Activated CD8-positive, alpha-beta memory T cell treated with anti-CD3 and anti-CD28 coated beads, Interleukin-2, amount 50 U/mL, for 1 hour (primary cell): ENCODE measurements around the gene PRDM7.
"Not testable (repeated sequence)": the region's sequence is repeated elsewhere in the genome, so short reads cannot be mapped to it uniquely, and the experiment has no call there.

ENCODE experiments used
- DNase-seq: peaks from one replicate; pipeline ENCODE4 v3.0.0-alpha.2; 2020; ENCODE audit errors: extremely low read depth

The PRDM7 gene

DNA sequence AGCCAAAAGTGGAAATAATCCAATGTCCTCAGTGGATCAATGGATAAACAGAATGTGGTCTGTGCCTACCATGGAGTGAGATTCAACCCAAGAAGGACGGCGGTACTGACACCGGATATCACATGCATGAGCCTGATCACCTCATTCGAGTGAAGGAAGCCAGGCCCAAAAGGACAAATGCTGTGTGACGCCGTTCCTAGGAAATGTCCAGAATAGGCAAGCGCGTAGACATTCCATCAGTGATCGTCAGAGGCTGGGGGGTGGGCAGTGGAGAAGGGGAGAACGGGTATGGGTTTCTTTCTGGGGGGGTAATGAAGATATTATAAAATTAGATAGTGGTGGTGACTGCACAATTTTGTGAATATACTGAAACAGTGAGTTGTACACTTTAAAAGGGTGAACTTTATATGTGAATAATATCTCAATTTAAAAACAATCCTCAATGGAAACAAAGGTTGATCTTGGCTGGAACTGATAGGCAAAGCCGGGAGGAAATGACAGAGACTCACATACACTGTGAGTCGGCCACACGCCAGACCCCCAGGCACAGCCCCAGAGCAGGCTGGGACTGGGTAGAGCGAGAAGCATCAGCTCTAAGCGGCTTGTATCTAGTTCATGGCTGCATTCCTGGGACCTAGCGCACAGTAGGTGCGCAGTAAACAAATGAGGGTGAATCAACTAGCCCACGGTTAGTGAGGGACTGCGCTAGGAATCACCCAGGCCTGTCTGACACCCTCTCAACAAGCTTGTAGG lies 61.4 kb downstream of the PRDM7 start:
- no peak for DNase-seq

DNA sequence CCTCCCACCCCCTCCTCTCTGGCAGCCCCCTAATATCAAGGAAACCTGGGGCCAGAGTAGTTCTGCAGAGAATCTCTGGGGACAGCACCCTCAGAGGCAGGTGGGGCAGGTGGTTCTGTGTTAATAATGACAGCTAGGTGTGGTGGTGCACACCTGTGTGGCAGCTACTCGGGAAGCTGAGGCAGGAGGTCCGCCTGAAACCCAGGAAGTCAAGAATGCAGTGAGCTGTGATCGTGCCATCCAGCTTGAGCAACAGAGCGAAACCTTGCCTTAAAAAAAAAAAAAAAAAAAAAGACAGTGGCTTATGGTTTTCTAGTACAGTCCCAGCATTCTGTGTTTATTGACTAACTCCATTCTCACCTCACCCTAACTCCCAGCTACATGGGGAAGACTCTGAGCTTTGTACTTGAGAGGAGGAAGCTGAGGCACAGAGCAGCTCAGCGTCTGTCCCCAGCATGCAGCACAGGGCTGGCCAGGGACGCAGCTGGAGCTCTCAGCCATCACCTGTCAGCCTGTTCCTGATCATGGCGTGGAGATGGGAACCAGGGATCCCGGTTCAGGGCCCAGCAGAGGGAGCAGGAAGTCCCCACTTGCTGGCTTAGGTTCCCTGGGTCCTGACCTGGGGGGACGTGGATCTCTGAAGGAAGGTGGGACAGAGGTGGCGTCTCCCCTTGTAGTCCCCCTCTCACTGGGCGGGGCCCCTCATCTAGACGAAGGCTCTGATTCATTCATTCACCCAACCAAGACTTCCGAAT lies 64.0 kb downstream of the PRDM7 start:
- DNase-seq, result no peak

- no peak for DNase-seq
Measured at GRCh38 chr16:90011908-90012501, 65.1 kb downstream of the PRDM7 start.

- DNase-seq, result no peak
Measured at GRCh38 chr16:90011508-90011819, 65.7 kb downstream of the PRDM7 start.

- DNase-seq, result no peak
Measured at GRCh38 chr16:90010676-90011507, 66.2 kb downstream of the PRDM7 start.

GRCh38 chr16:90009172-90009899 lies 67.8 kb downstream of the PRDM7 start:
- no peak for DNase-seq

DNA sequence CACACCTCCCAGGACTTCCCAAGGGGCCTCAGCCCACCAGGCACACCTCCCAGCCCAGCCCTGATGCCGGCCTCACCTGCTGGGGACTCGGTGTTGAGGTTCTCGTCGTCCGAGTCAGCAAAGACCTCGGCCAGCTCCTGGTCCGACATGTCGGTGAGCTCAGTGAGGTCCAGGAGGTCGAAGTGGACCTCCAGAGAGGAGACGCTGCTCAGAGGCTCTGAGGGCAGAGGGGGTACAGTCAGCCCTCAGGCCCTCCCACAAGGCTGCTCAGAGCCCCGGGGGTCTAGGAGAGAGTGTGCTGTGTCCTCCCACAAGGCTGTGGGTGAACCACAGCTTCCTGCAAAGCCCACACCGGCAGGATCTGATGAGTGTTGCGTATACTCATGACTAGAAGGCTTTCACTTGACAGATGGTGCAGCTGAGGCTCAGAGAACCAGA lies 68.4 kb downstream of the PRDM7 start:
- peak; percentile 53 for DNase-seq

- not testable (repeated sequence) for DNase-seq
Measured at GRCh38 chr16:90007635-90008234, 69.4 kb downstream of the PRDM7 start.

DNA sequence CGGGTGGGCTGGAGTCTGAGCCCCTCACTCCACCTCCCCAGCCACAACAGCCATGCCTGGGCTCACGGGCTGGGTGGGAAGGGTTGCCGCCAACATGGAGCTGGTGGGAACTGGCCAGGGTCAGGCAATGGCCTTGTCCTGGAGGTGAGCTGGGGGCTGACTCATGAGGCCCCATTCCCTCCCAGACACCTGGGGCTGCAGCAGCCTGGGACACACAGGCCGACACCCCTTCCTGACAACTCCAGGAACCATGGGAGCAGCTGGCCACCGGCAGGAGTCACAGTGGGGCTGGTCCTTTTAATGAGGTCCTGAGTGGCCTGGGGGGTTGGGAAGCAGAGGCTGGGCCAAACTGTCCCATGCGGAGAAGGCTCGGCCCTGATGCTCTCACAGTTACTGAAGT lies 70.1 kb downstream of the PRDM7 start:
- no peak for DNase-seq
